Nephron progenitor cell (in vitro differentiated cells): ENCODE results near the gene CYB561D2.

Experiments used
- DNase-seq: peaks from one replicate; pipeline ENCODE4 v3.0.0; 2021
- H3K27ac Mint-ChIP-seq: 2 replicates; pipeline ENCODE4 v1.8.0; 2021; ENCODE audit warnings: mild to moderate bottlenecking, moderate library complexity, mixed read lengths
- H3K27me3 Mint-ChIP-seq: 2 replicates; pipeline ENCODE4 v1.8.0; 2021; ENCODE audit warnings: mild to moderate bottlenecking, low read depth, mixed read lengths; ENCODE audit not compliant: poor library complexity
- H3K36me3 Mint-ChIP-seq: 2 replicates; pipeline ENCODE4 v1.8.0; 2021; ENCODE audit warnings: low read depth, mixed read lengths
- H3K4me1 Mint-ChIP-seq: 2 replicates; pipeline ENCODE4 v1.8.0; 2021; ENCODE audit warnings: mixed read lengths
- H3K4me3 Mint-ChIP-seq: 2 replicates; pipeline ENCODE4 v1.8.0; 2021; ENCODE audit warnings: mild to moderate bottlenecking, moderate library complexity, mixed read lengths
- H3K9me3 Mint-ChIP-seq: 2 replicates; pipeline ENCODE4 v1.8.0; 2021; ENCODE audit warnings: mild to moderate bottlenecking, moderate library complexity, mixed read lengths
- TF ChIP-seq, protein P1 (sequence below): fragments of 200-600 bp; sonication (generic); IDR thresholded peaks from 2 replicates; pipeline ENCODE4 v1.5.0; 2021; ENCODE audit warnings: antibody characterized with exemption

Gene CYB561D2

DNA sequence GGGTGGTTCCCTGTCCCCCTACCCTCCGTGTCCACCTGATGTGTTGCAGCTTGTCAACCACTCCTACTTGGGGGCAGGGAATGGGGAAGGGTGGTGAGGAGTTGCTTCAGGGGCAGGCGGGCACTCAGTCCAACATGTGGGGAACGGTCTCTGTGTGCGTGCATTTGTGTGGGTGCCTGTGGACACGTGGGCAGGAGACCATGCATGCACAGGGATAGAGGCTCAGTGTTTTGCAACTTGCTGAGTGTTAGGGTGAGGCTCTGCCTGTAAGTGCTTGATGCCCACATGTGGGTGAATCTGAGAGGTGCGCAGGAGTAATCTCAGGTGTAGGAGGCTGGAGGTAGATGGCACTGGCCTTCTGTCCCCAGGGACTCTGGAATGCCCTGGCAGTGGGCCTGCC is 33.1 kb downstream of the CYB561D2 start:
- H3K27me3 Mint-ChIP-seq = peaks cover 4% of the 10 kb centered on the region
- no peaks in the 10 kb centered on the region for H3K9me3 Mint-ChIP-seq
- H3K4me1 Mint-ChIP-seq = peaks cover 43% of the 10 kb centered on the region
- no peak overlapping the region for H3K27ac Mint-ChIP-seq
- TF ChIP-seq, protein P1, sequence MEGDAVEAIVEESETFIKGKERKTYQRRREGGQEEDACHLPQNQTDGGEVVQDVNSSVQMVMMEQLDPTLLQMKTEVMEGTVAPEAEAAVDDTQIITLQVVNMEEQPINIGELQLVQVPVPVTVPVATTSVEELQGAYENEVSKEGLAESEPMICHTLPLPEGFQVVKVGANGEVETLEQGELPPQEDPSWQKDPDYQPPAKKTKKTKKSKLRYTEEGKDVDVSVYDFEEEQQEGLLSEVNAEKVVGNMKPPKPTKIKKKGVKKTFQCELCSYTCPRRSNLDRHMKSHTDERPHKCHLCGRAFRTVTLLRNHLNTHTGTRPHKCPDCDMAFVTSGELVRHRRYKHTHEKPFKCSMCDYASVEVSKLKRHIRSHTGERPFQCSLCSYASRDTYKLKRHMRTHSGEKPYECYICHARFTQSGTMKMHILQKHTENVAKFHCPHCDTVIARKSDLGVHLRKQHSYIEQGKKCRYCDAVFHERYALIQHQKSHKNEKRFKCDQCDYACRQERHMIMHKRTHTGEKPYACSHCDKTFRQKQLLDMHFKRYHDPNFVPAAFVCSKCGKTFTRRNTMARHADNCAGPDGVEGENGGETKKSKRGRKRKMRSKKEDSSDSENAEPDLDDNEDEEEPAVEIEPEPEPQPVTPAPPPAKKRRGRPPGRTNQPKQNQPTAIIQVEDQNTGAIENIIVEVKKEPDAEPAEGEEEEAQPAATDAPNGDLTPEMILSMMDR = no peak
- no peak overlapping the region for H3K4me3 Mint-ChIP-seq
- no peak for DNase-seq
- no peaks in the 10 kb centered on the region for H3K36me3 Mint-ChIP-seq

DNA sequence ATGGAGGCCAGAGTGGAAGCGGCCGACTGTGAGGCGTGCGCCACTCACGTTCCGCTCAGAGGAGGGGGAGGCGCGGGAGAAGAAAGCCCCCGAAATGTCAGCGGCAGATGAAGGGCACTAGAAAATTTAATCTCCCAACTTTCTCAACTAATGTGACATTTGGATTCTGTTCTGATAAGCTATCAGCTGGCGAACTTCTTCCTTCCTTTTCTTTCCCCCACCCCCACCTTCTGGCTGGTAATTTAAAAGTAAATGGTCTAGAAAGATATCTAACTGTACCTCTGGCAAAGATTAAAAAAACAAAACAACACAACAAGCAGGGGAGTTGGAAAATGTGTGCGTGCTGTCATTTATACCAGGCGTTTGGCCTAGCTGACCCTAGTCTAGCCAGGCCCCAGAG is 35.1 kb downstream of the CYB561D2 start:
- H3K27me3 Mint-ChIP-seq = peaks cover 4% of the 10 kb centered on the region
- H3K36me3 Mint-ChIP-seq = no peaks in the 10 kb centered on the region
- no peak overlapping the region for H3K4me3 Mint-ChIP-seq
- H3K4me1 Mint-ChIP-seq = peaks cover 36% of the 10 kb centered on the region
- TF ChIP-seq, protein P1 = no peak
- no peaks in the 10 kb centered on the region for H3K9me3 Mint-ChIP-seq
- H3K27ac Mint-ChIP-seq = no peak overlapping the region
- DNase-seq = no peak

DNA sequence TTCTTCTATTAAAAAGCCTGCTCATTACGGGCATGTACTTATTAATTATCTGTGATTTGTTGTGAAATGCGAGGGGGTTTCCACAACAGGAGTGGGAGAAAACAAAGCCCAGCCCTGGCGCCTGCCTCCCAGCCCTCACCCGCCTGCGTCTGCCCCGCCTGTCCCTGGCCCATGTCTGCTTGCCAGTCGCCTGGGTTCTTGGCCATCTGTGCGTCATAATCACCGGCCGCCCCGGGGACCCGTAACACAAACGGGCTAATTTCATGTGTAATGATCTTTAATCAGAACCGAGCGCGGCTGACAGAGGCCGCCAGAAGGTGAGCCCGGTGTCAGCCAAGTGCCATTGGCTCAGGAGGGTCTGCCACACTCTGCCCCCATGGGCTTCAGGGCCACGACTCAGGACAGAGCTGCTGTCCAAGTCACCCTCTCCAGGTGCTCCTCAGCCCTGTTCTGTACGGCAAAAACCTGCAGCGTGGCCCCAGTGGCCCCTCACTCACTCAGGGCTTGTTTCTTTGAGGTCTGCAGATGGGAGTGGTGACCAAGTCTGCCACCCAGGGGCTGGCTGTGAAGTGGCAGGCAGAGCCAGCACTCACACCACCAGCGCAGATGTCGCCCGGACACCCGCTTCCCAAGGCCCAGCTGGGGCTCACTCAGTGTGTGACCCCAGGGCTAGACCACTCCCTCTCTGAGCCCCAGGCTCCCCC is 37.5 kb downstream of the CYB561D2 start:
- TF ChIP-seq, protein P1 = peak; percentile 58
- H3K9me3 Mint-ChIP-seq = no peaks in the 10 kb centered on the region
- H3K36me3 Mint-ChIP-seq = no peaks in the 10 kb centered on the region
- H3K27ac Mint-ChIP-seq = no peak overlapping the region
- H3K27me3 Mint-ChIP-seq = peaks cover 6% of the 10 kb centered on the region
- DNase-seq = peak; percentile 61
- no peak overlapping the region for H3K4me3 Mint-ChIP-seq
- H3K4me1 Mint-ChIP-seq = peaks cover 17% of the 10 kb centered on the region

DNA sequence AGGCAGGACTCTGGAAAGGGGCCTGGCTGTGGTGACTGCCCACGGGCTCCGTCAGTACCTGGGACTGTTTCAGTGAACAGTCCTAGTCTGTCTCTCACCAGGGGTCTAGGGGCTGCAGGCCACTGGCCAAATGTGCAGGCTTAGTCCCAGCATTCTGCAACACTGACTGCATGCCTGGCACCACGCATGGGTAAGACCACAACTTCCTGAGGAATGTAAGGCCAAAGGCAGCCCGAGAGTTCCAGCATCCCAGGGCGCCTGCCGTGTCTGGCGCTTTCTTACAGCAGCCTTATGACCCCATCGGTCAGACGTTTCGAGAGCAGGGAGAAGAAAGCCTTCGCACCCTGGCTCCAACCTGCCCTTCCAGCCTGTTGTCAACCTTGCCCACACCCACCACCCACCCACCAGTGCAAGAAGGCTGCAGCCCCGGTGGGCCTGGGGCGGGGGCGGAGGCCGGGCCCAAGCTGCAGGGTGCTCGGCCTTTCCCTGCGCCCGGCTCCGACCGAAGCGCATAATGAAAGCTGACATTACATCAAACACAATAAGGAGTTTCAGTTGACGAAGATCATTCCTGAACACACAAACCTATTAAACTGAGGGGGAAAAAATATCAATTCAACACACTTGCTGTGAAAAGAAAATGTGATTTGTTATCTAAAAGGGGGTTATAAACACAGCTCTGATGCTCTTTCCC is 38.2 kb downstream of the CYB561D2 start:
- Mint-ChIP-seq H3K9me3 (no peaks in the 10 kb centered on the region), H3K27ac (no peak overlapping the region), H3K27me3 (peaks cover 6% of the 10 kb centered on the region), H3K4me3 (no peak overlapping the region), H3K4me1 (peaks cover 12% of the 10 kb centered on the region), H3K36me3 (no peaks in the 10 kb centered on the region)
- TF ChIP-seq, protein P1 = no peak
- DNase-seq = no peak

DNA sequence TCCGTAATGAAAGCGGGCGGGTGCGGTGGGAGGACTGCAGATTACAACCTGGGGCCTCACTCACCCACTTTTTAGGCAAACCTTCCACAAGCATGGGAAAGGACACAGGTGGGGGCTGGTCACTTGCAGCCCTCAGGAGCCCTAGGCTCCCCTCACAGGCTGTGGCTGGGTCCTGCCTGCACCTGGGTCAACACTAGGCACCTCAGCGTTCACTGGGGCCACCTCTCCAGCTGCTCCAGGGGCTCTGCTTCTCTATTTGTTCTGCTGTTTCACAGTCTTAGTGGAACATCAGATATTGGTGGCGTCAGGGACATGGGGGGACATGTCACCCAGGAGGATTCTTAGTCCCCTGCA is 38.7 kb downstream of the CYB561D2 start:
- Mint-ChIP-seq H3K4me3 (no peak overlapping the region), H3K9me3 (no peaks in the 10 kb centered on the region), H3K27me3 (peaks cover 6% of the 10 kb centered on the region), H3K27ac (no peak overlapping the region), H3K4me1 (peaks cover 12% of the 10 kb centered on the region), H3K36me3 (no peaks in the 10 kb centered on the region)
- TF ChIP-seq, protein P1 = no peak
- no peak for DNase-seq
